ENCODE results near the gene ARHGAP10. TPM values are rescaled to one million over a fixed set of nuclear protein-coding genes. Genes with fewer than 3 reads are reported as not detected.

The ARHGAP10 gene
- total RNA-seq, 6 experiments from 2014 or later, result 5.5 to 13.3 (median 10.4) TPM

DNA sequence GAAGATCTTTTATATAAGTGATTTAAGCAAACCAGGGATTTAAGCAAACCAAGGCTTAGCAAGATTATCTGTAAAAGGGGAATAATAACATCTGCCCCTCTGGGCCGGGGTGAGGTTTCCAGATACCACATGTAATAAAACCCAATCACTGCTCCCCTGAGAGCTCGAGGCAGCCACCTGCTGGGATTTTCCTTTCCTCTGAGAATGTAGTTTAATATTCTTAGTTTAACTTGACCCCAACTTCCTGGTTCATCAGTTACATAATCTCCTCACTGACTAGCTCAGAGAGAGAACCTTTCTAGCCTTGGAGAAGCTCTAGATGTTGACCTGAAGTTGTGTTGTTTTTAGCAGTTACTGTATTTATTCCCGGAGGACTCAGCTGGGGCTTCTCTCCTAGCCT lies 322.4 kb downstream of the ARHGAP10 start:
- ATAC-seq, result peak in 3 of 4 donors; percentile 19 to 60 (median 50)
- 55% methylated on average over 3 of the region's 3 CpGs for WGBS (ENCODE audit: insufficient coverage, low coverage, low lambda C conversion rate, missing lambda C conversion rate)

DNA sequence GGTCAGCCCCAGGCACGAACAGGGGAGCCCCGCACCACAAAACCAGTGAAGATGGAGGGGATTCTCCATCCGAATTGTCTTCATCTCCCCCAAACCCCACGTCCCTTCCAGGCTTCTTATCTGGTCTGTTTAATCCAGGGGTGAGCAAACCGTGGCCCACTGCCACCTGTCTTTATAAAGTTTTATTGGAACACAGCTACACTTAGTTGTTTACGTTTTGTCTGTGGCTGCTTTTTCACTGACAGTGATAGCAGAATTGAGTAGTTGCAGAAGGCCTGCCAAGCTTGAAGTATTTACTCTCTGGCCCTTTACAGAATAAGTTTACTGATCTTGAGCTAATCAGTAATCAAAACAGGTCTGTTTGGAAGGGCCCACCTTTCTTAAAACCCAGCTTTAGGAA lies 324.0 kb downstream of the ARHGAP10 start:
- no peak overlapping the region for H3K27ac ChIP-seq
- intact Hi-C loops (cut with DNase I), result no loop called here
- H3K36me3 ChIP-seq, result no peaks in the 10 kb centered on the region
- no peak overlapping the region for H3K4me3 ChIP-seq
- 39% methylated on average over 3 of the region's 6 CpGs for WGBS (ENCODE audit: insufficient coverage, low coverage, low lambda C conversion rate, missing lambda C conversion rate)
- H3K4me1 ChIP-seq, result peaks cover 0 to 63% (median 11%) of the 10 kb centered on the region in 4 donors
- H3K27me3 ChIP-seq, result no peaks in the 10 kb centered on the region
- DNase-seq (no peak), ATAC-seq (peak in 2 of 4 donors; percentile 12 to 21)
- no peaks in the 10 kb centered on the region for H3K9me3 ChIP-seq
- TF ChIP-seq, protein P1, sequence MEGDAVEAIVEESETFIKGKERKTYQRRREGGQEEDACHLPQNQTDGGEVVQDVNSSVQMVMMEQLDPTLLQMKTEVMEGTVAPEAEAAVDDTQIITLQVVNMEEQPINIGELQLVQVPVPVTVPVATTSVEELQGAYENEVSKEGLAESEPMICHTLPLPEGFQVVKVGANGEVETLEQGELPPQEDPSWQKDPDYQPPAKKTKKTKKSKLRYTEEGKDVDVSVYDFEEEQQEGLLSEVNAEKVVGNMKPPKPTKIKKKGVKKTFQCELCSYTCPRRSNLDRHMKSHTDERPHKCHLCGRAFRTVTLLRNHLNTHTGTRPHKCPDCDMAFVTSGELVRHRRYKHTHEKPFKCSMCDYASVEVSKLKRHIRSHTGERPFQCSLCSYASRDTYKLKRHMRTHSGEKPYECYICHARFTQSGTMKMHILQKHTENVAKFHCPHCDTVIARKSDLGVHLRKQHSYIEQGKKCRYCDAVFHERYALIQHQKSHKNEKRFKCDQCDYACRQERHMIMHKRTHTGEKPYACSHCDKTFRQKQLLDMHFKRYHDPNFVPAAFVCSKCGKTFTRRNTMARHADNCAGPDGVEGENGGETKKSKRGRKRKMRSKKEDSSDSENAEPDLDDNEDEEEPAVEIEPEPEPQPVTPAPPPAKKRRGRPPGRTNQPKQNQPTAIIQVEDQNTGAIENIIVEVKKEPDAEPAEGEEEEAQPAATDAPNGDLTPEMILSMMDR (IDR thresholded peaks at IDR 0.05), result no peak
- TF ChIP-seq POLR2A (IDR thresholded peaks at IDR 0.05), result no peak

More for the DNA sequence above, 322.4 kb downstream of the ARHGAP10 start:
- H3K27me3 ChIP-seq, result no peaks in the 10 kb centered on the region
- H3K9me3 ChIP-seq, result no peaks in the 10 kb centered on the region
- intact Hi-C loops (cut with DNase I), result no loop called here
- H3K27ac ChIP-seq, result peak overlapping the region in 1 of 3 donors; percentile 22
- no peak for TF ChIP-seq POLR2A (IDR thresholded peaks at IDR 0.05)
- TF ChIP-seq, protein P1 (IDR thresholded peaks at IDR 0.05), result peak in 1 of 4 donors; percentile 21
- no peaks in the 10 kb centered on the region for H3K36me3 ChIP-seq
- H3K4me3 ChIP-seq, result no peak overlapping the region
- peaks cover 0 to 55% (median 11%) of the 10 kb centered on the region in 4 donors for H3K4me1 ChIP-seq
- DNase-seq, result no peak

DNA sequence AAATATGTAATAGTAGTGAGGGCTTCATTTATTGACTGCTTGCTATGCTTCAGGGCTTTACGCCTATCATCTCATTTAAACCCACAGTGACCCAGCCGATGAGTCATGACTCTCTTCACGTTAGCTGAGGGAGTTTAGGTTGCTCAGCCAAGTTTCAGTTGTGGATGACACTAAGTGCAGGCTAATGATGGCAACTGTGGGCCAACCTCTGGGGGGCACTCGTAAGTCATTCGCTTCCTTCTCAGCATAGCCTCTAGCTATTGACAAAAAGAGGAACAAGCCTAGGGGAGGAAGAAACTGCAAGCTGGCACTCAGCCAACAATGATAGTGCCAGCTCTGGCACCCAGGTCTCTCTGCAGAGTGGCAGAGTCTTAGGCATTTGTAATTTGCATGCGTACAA lies 325.0 kb downstream of the ARHGAP10 start:
- 37% methylated on average over 5 of the region's 6 CpGs for WGBS (ENCODE audit: insufficient coverage, low coverage, low lambda C conversion rate, missing lambda C conversion rate)
- ATAC-seq, result peak; percentile 56 to 69 (median 60)
- no peak overlapping the region for H3K4me3 ChIP-seq

DNA sequence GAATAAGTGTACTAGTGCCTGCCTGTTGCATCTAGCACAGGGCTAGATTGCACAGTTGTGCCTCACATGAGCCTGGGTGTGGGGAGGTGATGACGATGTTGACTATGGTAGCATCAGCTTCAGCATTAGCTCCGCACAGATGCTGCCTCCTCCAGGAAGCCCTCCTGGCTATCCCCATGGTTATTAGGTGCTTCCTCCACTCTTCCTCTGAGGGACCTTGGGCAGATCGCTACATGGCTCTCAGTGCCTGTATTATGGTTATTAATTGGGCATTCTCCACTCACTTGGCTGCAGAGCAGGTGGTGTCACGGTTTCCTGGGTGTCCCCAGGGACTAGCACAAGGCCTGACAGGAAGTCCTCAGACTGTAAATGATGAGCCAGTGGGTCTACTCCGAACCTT lies 325.6 kb downstream of the ARHGAP10 start:
- no peaks in the 10 kb centered on the region for H3K36me3 ChIP-seq
- intact Hi-C loops (cut with DNase I), result no loop called here
- DNase-seq (no peak), ATAC-seq (no peak)
- 57% methylated on average over 1 of the region's 5 CpGs for WGBS (ENCODE audit: insufficient coverage, low coverage, low lambda C conversion rate, missing lambda C conversion rate)
- no peak overlapping the region for H3K4me3 ChIP-seq
- H3K9me3 ChIP-seq, result no peaks in the 10 kb centered on the region
- peak overlapping the region in 1 of 3 donors; percentile 4 for H3K27ac ChIP-seq
- no peaks in the 10 kb centered on the region for H3K27me3 ChIP-seq
- no peak for TF ChIP-seq POLR2A (IDR thresholded peaks at IDR 0.05)
- H3K4me1 ChIP-seq, result peaks cover 0 to 70% (median 17%) of the 10 kb centered on the region in 4 donors

More for the DNA sequence above, 325.0 kb downstream of the ARHGAP10 start:
- H3K27ac ChIP-seq, result no peak overlapping the region
- TF ChIP-seq POLR2A (IDR thresholded peaks at IDR 0.05), result no peak
- TF ChIP-seq, protein P1 (IDR thresholded peaks at IDR 0.05), result peak in 3 of 4 donors; percentile 23 to 35 (median 28)
- H3K27me3 ChIP-seq, result no peaks in the 10 kb centered on the region
- peaks cover 0 to 70% (median 15%) of the 10 kb centered on the region in 4 donors for H3K4me1 ChIP-seq
- no peaks in the 10 kb centered on the region for H3K9me3 ChIP-seq
- intact Hi-C loops (cut with DNase I), result no loop called here
- peak; percentile 52 to 68 (median 59) for DNase-seq
- no peaks in the 10 kb centered on the region for H3K36me3 ChIP-seq

DNA sequence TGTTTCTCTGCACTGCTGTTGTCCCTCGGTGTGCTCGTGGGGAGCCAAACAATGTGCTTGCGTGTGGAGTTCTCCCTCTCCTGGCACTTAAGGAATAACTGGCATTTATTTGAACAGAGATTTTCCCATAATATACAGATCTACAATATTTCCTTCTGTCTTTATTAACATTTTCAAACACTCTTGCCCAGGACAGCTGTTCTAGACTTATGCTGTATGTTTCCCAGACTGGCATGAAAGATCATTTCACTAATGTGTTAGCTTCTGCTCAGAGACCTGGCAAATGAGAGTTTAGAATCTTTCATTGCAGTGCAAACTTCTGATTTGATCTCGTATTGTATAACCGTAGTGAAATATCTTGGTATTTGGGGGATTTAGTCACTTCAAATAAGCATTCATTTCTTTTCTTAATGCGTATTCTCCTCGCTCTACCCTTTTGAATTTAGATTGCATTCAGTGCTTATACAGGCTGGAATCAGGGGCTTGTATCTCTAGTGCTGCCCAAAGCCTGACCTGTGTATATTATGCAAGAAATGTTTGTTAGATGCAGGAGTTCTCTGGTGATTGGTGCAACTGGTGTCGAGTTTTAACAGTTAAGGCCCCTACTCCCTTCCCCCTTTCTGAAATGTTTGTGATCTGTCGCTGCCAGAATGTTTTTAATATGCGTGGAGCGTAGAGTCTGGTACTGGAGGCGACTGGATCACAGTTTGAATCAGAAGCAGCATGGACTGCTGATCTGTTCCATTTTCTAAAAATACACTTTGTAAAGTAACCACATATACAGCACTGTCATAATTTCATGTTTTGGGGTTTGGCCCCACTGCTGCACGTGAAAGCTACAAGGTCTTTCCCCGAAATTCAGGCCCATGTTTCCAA lies 326.3 kb downstream of the ARHGAP10 start:
- WGBS (ENCODE audit: insufficient coverage, low coverage, low lambda C conversion rate, missing lambda C conversion rate), result 66% methylated on average over 12 of the region's 14 CpGs
- Histone ChIP-seq H3K27me3 (no peaks in the 10 kb centered on the region), H3K9me3 (no peaks in the 10 kb centered on the region), H3K4me1 (peaks cover 0 to 63% (median 17%) of the 10 kb centered on the region in 4 donors), H3K36me3 (no peaks in the 10 kb centered on the region), H3K4me3 (no peak overlapping the region), H3K27ac (peak overlapping the region in 2 of 3 donors; percentile 61 to 77)
- peak in 2 of 4 donors; percentile 5 to 9 for ATAC-seq
- intact Hi-C loops (cut with DNase I), result no loop called here
- TF ChIP-seq, protein P1 (IDR thresholded peaks at IDR 0.05), result no peak
- TF ChIP-seq POLR2A (IDR thresholded peaks at IDR 0.05), result no peak
- DNase-seq, result no peak

Measured in right lobe of liver (tissue), 6 donors.